HT1080 (cell line): ENCODE results near the gene TMEM45A. TPM values are rescaled to one million over a fixed set of nuclear protein-coding genes. Genes with fewer than 3 reads are reported as not detected.

Source experiments
- DNase-seq: peaks from one replicate; pipeline ENCODE4 v3.0.0-alpha.2; 2015; ENCODE audit warnings: low read depth
- total RNA-seq: library from RNA; depleted of rRNA; stranded (reverse); fragments of >200 nt; shearing (Covaris generic); gene quantifications from 2 replicates; pipeline ENCODE4 v1.2.3, GENCODE V29; 2014; rRNA removed

Gene TMEM45A
- total RNA-seq, 1 experiment from 2014 or later = 1.4 TPM

DNA sequence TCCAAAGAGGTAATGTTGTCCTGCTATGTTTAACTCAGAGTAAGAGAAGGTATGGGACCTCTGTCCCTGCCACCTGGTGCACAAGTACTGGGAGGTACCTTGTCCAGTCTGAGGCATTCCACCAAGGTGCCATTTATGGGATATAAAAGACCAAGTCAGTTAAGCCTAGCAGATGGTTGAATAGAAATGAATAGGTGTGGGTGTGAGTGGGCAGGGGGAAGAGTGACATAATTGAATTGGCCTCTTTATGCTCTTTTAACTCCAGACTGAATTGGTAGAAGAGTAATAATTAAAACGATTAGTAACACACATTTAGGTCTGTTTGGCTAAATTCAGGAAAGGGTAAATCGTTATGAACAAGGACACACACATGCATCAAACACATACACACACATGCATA lies 117.5 kb downstream of the TMEM45A start:
- DNase-seq = no peak

DNA sequence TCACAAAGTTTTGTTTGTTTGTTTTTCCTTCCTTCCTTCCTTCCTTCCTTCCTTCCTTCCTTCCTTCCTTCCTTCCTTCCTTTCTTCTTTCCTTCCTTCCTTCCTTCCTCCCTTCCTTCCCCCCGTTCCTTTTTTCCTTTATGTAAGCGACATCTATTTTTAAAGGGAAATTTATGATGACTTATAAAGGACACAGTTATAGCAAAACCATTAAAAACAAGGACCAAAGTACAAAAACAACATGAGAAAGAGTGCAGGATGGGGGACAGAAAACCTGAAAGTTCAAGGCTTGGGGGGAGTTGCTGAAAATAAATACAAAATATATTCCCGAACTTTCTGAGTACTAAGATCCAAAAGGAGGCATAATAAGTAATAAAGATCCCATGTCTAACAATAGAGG lies 118.8 kb downstream of the TMEM45A start:
- no peak for DNase-seq

DNA sequence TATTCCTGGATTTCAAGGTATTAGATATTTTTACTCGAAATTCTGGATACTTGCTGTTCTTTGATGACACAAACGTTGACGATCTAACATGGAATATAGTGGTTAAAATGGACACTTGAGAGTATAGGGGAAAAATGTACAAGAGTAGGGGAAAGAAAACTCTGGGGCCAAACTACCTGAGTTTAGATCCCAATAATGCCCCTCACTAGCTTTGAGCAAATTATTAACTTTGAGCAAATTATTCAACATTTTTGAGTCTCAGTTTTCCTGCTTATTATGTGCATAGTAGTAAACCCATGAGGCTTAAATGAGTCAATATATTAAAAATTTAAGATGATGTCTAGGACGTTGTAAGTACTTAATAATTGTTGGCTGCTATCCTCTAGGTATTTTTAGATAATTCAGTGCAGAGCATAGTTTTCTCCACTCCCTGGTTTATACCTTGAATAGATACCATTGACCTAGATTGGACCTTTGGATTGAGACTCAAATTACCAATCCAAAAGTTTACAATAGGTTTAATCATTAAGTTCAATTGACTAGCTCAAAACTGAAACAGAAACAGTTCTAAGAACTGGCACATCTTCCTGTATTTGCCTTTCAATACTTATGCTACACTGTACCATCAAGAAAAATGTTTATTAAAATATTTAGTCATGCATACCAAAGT lies 121.4 kb downstream of the TMEM45A start:
- DNase-seq = no peak

DNA sequence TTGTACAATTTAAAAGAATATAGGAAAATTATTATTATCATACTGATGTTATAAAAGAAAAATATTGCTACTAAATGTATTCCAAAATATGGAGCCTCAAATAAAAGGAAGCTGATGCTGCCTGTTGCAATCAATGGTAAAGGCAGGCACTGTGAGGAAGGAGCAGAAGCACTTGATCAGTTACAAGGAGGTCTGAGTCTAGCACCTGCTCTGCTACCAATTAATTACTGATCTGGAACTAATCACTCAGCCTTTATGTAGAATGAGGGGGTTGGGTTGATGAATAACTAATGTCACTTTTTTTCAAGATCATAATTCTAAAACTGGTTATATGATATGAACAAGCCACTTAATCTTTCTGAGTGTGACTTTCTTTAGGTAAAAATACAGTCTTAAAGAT lies 122.5 kb downstream of the TMEM45A start:
- DNase-seq = no peak

DNA sequence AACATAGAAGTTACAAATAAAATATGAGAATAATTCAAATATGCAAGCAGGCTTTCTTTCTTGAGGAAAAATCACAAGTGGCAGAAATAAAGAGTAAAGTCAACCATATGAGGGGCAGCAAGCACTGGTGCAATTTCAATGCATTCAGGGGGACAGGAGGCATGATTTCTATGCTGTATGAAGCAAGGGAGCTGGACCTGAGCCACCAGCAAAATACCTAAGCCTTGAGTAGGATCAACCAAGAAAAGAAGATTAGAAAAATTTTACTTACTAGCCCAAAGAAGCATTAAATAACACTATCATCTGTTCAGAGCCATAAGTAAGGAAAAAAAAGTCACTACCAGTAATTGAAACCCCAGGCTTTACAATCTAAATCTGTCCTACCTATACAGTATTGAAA lies 123.3 kb downstream of the TMEM45A start:
- DNase-seq = no peak

DNA sequence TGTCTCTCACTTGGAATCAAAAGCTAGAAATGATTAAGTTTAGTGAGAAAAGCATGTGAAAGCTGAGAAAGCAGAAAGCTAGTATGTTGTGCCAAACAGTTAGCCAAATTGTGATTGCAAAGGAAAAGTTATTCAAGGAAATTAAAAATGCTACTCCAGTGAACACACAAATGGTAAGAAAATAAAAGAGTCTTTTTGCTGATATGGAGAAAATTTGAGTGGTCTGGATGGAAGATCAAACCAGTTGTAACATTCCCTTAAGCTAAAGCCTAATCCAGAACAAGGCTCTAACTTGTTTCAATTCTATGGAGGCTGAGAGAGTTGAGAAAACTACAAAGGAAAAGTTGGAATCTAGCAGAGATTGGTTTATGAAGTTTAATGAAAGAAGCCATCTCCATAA lies 128.8 kb downstream of the TMEM45A start:
- no peak for DNase-seq

Other genes starting within 250 kb of the TMEM45A start
- gene TBC1D23, start 231.6 kb upstream of the TMEM45A start, total RNA-seq = 21.9 and 25.7 TPM in 2 replicates
- 43.3 and 46.8 TPM in 2 replicates for gene NIT2, start 157.9 kb upstream of the TMEM45A start, total RNA-seq
- gene TOMM70, start 91.5 kb upstream of the TMEM45A start, total RNA-seq = 76.4 and 79.5 TPM in 2 replicates
- 5.2 and 6.7 TPM in 2 replicates for gene LNP1, start 91.1 kb upstream of the TMEM45A start, total RNA-seq
- not detected in 2 replicates for gene ADGRG7, start 117.0 kb downstream of the TMEM45A start, total RNA-seq
- gene TFG, start 216.9 kb downstream of the TMEM45A start, total RNA-seq = 59.5 and 105 TPM in 2 replicates